Spleen (tissue), 7 donors: Measurements from ENCODE around the gene DNAH6.

Source experiments
- POLR2A ChIP-seq, 3 donors: fragments of 450-650 bp; IDR thresholded peaks; one replicate each; pipeline ENCODE4 v1.5.1; 2017; ENCODE audit warnings: antibody characterized with exemption in 3 of 3, mild to moderate bottlenecking in 1 of 3
- POLR2AphosphoS5 ChIP-seq, 3 donors: sonication (generic); formaldehyde crosslinking; IDR thresholded peaks; one replicate each; pipeline ENCODE4 v1.5.1; 2017; ENCODE audit warnings: antibody characterized with exemption in 3 of 3
- TF ChIP-seq, protein P1 (sequence below), 11 experiments: fragments of 200-600 bp in 7 of 11; fragments of 450-650 bp in 4 of 11; sonication (generic) in 4 of 11; IDR thresholded peaks in 8 of 11; conservative IDR thresholded peaks in 3 of 11; 1 replicate in 7 of 11; 2 replicates in 4 of 11; pipeline versions ENCODE4 v1.4.0 to v1.8.0; 2016 to 2021; ENCODE audit warnings: antibody characterized with exemption in 11 of 11, inconsistent platforms in 4 of 11, mild to moderate bottlenecking in 1 of 11
- donor health status: DM: no; HTN: no; CAD: no; lungs with moderate emphysema.
- donor health status: DM: no; HTN: no; CAD: no.
- donor health status: DM: no; HTN: no; CAD: no.

DNA sequence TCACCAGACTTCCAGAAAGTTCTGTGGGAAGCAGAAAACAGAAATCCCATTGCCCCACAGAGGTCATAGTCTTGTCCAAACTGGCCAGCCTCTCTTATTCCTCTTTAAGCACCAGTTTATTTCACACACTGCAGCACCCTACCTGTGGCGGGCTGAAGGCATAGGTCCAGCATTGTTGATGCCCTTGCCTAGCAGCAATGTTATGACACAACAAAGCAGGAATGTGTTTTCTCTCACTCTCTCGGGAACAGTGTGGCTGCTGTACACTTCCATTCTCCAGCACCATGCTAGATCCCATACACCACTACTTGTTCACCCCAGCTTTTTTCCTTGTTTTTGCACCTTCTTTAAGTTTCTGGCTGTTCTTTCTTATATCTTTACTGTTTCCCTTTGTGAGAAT lies 181.6 kb downstream of the DNAH6 start:
- TF ChIP-seq POLR2AphosphoS5 (IDR thresholded peaks at IDR 0.05) (no peak), POLR2A (IDR thresholded peaks at IDR 0.05) (no peak)
- TF ChIP-seq, protein P1, sequence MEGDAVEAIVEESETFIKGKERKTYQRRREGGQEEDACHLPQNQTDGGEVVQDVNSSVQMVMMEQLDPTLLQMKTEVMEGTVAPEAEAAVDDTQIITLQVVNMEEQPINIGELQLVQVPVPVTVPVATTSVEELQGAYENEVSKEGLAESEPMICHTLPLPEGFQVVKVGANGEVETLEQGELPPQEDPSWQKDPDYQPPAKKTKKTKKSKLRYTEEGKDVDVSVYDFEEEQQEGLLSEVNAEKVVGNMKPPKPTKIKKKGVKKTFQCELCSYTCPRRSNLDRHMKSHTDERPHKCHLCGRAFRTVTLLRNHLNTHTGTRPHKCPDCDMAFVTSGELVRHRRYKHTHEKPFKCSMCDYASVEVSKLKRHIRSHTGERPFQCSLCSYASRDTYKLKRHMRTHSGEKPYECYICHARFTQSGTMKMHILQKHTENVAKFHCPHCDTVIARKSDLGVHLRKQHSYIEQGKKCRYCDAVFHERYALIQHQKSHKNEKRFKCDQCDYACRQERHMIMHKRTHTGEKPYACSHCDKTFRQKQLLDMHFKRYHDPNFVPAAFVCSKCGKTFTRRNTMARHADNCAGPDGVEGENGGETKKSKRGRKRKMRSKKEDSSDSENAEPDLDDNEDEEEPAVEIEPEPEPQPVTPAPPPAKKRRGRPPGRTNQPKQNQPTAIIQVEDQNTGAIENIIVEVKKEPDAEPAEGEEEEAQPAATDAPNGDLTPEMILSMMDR (IDR thresholded peaks at IDR 0.05 in 8 of 11, conservative IDR thresholded peaks at IDR 0.05 in 3 of 11), result no peak
